Thymus (tissue), 11 donors: ENCODE results near the gene PAFAH1B2. TPM values are rescaled to one million over a fixed set of nuclear protein-coding genes. Genes with fewer than 3 reads are reported as not detected.
"Not testable (repeated sequence)": the region's sequence is repeated elsewhere in the genome, so short reads cannot be mapped to it uniquely, and the experiment has no call there.

Experiments used
- DNase-seq, 9 donors: peaks; one replicate each; pipeline ENCODE4 v3.0.0-alpha.2; 2013; ENCODE audit warnings: low spot score in 9 of 9, low read depth in 6 of 9, missing footprints in 1 of 9
- H3K27ac ChIP-seq, 2 donors: one replicate each; pipeline ENCODE4 v1.5.1; 2013; ENCODE audit warnings: control low read depth in 1 of 2, low read depth in 1 of 2, low read length in 1 of 2, mild to moderate bottlenecking in 1 of 2, moderate library complexity in 1 of 2
- H3K27me3 ChIP-seq, 2 donors: one replicate each; pipeline ENCODE4 v1.5.1; 2013; ENCODE audit warnings: low read length in 1 of 2; ENCODE audit not compliant: control insufficient read depth in 2 of 2, insufficient read depth in 1 of 2
- H3K36me3 ChIP-seq, 2 donors: one replicate each; pipeline ENCODE4 v1.5.1; 2013; ENCODE audit warnings: low read length in 1 of 2, mild to moderate bottlenecking in 1 of 2, moderate library complexity in 1 of 2; ENCODE audit not compliant: control insufficient read depth in 2 of 2, insufficient read depth in 2 of 2
- H3K4me1 ChIP-seq, 2 donors: one replicate each; pipeline ENCODE4 v1.5.1; 2013; ENCODE audit warnings: low read length in 2 of 2; ENCODE audit not compliant: control insufficient read depth in 2 of 2, insufficient read depth in 2 of 2
- H3K4me3 ChIP-seq, 2 donors: one replicate each; pipeline ENCODE4 v1.5.1; 2013; ENCODE audit warnings: low read length in 2 of 2, control low read depth in 1 of 2, mild to moderate bottlenecking in 1 of 2
- H3K9me3 ChIP-seq, 2 donors: one replicate each; pipeline ENCODE4 v1.5.1; 2013; ENCODE audit warnings: low read length in 1 of 2, mild to moderate bottlenecking in 1 of 2; ENCODE audit not compliant: control insufficient read depth in 2 of 2, insufficient read depth in 1 of 2
- WGBS: extraction: QIAGEN DNeasy Blood & Tissue Kit; methylation state at CpG from one replicate; pipeline ENCODE4 v1.1.7; 2013; 5-methylcytosine and 5-hydroxymethylcytosine counted together
- polyA plus RNA-seq: library from polyadenylated mRNA; stranded (reverse); fragments of 200-250 nt; gene quantifications from one replicate; pipeline ENCODE4 v1.2.3, GENCODE V29; 2013
- total RNA-seq: library from RNA; stranded (reverse); fragments of 120-200 nt; gene quantifications from one replicate; pipeline ENCODE4 v1.2.4, GENCODE V29; 2013
- donor health status: healthy.

The PAFAH1B2 gene
- total and polyA plus RNA-seq, 2 donors: 35.2 to 41.9 TPM

DNA sequence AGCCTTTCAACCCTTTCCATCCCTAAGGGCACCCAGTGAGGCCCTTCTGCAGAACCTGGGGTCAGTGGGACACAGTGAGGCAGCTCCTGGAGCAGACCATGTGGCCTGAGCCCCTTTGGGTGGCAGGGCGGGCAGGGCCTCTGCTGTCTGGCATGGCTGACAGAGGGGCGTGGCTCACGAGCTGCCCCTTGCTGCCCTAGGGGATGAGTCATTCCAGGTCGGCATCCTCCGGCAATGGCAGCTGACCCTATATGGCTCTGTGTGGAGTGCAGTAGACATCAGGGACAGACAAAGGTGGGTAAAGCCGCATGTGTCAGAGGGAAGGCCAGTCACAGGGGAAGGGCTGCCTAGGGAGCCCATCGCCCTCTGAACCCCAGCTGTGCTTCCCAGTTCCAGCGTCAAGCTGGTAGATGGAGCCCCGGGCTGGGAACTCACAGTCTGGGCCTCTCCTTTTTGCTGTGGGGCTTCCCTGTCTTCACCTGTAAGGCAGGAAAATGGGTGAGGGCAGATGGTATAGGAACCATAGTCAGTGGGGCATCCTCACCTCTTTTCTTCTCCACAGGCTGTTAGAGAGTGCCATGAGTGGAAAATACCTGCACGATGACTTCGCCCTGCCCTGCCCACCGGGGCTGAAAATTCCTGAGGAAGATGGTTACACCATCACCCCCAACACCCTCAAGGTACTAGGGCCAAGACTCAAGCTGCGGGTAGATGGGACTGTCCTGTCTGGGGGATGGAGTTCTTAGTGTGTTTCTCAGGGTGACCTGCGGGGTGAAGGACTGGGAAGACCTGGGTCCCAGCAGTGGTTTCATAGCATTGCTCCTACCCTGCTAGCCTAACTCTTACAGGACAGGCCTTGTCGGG lies 6.6 kb upstream of the PAFAH1B2 start:
- not testable (repeated sequence) for H3K4me1 ChIP-seq, DNase-seq, H3K36me3 ChIP-seq, H3K27me3 ChIP-seq, H3K4me3 ChIP-seq, H3K9me3 ChIP-seq, H3K27ac ChIP-seq
- 96% methylated on average over 3 of the region's 15 CpGs for WGBS

DNA sequence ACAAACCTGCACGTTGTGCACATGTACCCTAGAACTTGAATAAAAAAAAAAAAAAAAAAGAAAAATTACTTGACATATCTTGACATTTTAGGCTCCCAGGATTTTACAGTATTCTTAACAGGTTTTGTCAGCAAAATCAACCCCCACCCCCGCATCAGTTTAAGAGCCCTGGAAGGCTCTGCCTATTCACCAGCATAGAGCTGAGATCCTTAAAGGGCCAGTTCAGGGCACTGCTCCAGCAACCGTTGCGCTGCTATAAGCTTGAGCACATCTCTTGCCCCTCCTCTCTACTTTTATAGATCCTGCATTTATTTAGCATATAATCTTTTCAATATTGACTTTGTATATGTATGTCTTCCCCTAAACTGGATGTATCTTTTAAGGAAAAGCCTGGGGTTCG lies 697 bp upstream of the PAFAH1B2 start:
- 18% methylated on average over 5 of the region's 5 CpGs for WGBS
- peak in 5 of 9 donors; percentile 13 to 45 (median 15) for DNase-seq

DNA sequence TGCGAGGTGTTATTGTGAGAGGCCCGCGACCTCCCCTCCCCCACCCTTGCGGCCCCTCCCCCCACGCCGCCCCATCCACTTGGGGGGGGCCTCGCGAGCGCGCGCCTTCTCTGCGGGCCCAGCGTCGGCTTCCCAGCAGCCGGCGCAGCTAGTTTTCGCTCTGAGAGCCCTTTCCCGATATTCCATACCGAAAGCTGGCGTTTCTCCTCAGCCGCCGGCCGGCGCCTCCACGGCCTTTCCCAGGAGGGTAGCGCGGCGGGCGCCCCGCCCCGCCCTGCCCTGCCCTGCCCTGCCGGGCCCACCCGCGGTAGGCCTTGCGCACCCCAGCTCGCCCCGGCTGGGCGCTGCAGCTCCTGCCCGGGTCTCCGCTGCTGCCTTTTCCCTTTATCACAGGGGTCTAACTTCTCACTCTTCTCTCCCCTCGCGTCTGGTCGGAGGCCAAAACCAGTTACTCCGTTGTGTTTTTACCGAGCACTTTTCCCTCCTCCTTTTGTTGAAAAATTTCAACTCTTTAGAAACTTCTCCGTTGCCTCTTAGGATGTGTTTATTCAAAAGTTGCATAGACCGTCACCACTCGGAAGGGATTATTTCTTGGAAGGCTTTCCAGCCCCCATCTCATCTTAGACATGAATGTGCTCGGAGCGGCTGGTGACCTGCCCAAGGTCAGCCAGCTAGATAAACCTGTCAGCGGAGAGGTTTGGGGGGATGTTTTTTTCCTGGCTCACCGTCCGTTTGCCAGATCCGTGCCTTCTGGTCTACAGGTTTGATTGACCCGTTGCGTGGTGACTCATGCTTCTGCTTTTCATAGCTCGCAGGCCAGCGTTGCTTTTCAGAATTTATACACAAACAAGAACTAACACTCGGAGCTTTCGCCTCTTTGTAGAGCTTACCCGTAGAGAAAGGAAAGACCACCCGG lies 648 bp downstream of the PAFAH1B2 start:
- peak in 7 of 9 donors; percentile 0 to 39 (median 10) for DNase-seq
- Histone ChIP-seq H3K4me1 (peaks cover 9 to 24% of the 10 kb centered on the region in 2 donors), H3K27me3 (no peaks in the 10 kb centered on the region), H3K4me3 (peak overlapping the region; percentile 72 to 98), H3K27ac (peak overlapping the region; percentile 81 to 96), H3K36me3 (peaks cover 14 to 29% of the 10 kb centered on the region in 2 donors), H3K9me3 (no peaks in the 10 kb centered on the region)
- under 1% methylated on average over 62 of the region's 62 CpGs for WGBS

More for the DNA sequence above, 697 bp upstream of the PAFAH1B2 start:
- H3K36me3 ChIP-seq: peaks cover 8 to 23% of the 10 kb centered on the region in 2 donors
- H3K27ac ChIP-seq: peak overlapping the region in 1 of 2 donors; percentile 81
- H3K27me3 ChIP-seq: no peaks in the 10 kb centered on the region
- peak overlapping the region; percentile 72 to 98 for H3K4me3 ChIP-seq
- H3K4me1 ChIP-seq: peaks cover 9 to 23% of the 10 kb centered on the region in 2 donors
- H3K9me3 ChIP-seq: no peaks in the 10 kb centered on the region

DNA sequence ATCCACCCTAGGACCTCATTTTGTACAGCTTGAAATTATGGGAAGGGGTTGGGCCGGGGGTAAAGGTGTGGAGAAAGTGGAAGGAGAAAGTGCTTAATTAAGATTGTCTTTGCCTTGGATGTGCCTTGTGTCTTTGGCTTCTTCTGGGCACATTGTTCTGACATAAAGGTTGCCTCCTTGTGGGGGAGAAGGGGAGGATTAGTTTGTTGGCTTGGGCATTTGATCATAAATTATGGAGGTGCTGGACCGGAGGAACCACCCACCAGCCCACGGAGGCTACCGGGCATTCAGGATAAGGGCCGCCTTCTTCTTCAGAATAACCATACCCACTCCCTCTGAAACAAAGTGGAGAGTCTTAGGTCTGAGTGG lies 1.3 kb downstream of the PAFAH1B2 start:
- Histone ChIP-seq H3K27me3 (no peaks in the 10 kb centered on the region), H3K27ac (no peak overlapping the region), H3K36me3 (peaks cover 14 to 30% of the 10 kb centered on the region in 2 donors), H3K4me1 (peaks cover 9 to 25% of the 10 kb centered on the region in 2 donors), H3K9me3 (no peaks in the 10 kb centered on the region), H3K4me3 (peak overlapping the region; percentile 72 to 98)
- peak in 1 of 9 donors; percentile 2 for DNase-seq
- 7% methylated on average over 5 of the region's 5 CpGs for WGBS

DNA sequence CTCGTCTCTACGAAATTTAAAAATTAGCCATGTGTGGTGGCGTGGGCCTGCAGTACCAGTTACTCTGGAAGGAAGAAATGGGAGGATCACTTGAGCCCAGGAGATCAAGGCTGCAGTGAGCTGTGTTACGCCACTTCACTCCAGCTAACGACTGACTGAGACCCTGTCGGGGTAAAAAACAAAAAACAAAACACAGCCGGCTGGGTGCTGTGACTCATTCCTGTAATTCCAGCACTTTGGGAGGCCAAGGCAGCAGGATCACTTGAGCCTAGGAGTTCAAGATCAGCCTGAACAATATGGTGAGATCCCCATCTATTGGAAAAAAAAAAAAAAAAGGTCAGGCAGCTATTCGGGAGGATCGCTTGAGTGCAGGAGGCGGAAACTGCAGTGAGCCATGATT lies 2.4 kb downstream of the PAFAH1B2 start:
- Histone ChIP-seq H3K4me1 (peaks cover 9 to 25% of the 10 kb centered on the region in 2 donors), H3K36me3 (peaks cover 14 to 30% of the 10 kb centered on the region in 2 donors), H3K27me3 (no peaks in the 10 kb centered on the region), H3K9me3 (no peaks in the 10 kb centered on the region), H3K27ac (no peak overlapping the region), H3K4me3 (no peak overlapping the region)
- DNase-seq: no peak
- 95% methylated on average over 10 of the region's 10 CpGs for WGBS

DNA sequence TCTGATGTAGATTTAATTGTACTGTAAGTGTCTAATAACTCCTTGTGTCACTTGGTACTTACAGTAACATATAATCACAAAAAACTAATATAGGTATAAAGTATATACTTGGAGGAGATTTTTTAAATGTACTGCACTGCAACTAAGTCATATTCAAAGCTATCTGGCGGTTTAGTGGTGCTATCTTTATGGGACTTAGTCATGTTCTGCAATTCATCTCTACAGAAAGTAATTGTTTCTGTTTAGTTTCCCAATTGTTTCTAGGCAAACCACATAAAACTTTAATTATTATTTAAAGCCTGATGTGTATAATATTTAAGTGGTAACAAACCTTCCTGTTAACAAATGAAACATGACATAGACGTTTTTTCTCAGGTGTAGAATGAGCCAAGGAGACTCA lies 8.0 kb downstream of the PAFAH1B2 start:
- no peaks in the 10 kb centered on the region for H3K9me3 ChIP-seq
- 83% methylated on average over 2 of the region's 2 CpGs for WGBS
- H3K4me1 ChIP-seq: peaks cover 0 to 5% of the 10 kb centered on the region in 2 donors
- H3K4me3 ChIP-seq: no peak overlapping the region
- H3K36me3 ChIP-seq: peaks cover 27 to 44% of the 10 kb centered on the region in 2 donors
- H3K27ac ChIP-seq: no peak overlapping the region
- H3K27me3 ChIP-seq: no peaks in the 10 kb centered on the region
- no peak for DNase-seq

DNA sequence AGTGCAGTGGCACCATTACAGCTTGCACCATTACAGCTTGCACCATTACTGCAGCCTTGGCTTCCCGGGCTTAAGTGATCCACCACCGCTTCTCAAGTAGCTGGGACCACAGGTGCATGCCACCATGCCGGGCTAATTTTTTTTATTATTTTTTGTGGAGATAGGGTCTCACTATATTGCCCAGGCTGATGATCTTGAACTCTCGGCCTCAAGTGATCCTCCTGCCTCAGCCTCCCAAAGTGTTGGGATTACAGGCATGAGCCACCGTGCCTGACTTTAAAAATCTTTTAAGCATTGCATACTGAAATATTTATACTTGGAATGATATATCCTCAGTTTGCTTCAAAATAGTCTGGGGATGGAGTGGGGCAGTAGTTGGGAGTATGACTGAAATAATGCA lies 10.4 kb downstream of the PAFAH1B2 start:
- Histone ChIP-seq H3K36me3 (peaks cover 20 to 39% of the 10 kb centered on the region in 2 donors), H3K9me3 (no peaks in the 10 kb centered on the region), H3K4me3 (no peak overlapping the region), H3K27me3 (no peaks in the 10 kb centered on the region), H3K4me1 (peaks cover 0 to 2% of the 10 kb centered on the region in 2 donors), H3K27ac (no peak overlapping the region)
- DNase-seq: no peak
- WGBS: 97% methylated on average over 5 of the region's 5 CpGs

DNA sequence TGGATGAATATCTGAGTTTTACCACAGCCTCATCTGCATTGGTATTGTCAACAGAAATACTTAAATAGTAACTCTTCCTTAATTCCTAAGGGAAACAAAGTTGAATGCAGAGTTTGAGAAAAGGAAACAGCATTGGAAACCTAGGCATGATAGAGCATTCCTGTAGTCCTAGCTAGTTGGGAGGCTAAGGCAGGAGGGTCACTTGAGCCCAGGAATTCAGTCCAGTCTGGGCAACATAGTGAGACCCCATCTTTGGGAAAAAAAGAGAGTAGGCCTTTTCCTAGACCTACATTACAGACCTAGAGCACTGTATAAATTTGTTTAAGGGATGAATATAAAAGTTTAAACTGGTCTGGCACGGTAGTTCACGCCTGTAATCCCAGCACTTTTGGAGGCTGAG lies 13.4 kb downstream of the PAFAH1B2 start:
- no peaks in the 10 kb centered on the region for H3K9me3 ChIP-seq
- 99% methylated on average over 2 of the region's 2 CpGs for WGBS
- H3K4me1 ChIP-seq: no peaks in the 10 kb centered on the region
- H3K36me3 ChIP-seq: peaks cover 35 to 57% of the 10 kb centered on the region in 2 donors
- no peaks in the 10 kb centered on the region for H3K27me3 ChIP-seq
- H3K27ac ChIP-seq: no peak overlapping the region
- no peak for DNase-seq
- H3K4me3 ChIP-seq: no peak overlapping the region

DNA sequence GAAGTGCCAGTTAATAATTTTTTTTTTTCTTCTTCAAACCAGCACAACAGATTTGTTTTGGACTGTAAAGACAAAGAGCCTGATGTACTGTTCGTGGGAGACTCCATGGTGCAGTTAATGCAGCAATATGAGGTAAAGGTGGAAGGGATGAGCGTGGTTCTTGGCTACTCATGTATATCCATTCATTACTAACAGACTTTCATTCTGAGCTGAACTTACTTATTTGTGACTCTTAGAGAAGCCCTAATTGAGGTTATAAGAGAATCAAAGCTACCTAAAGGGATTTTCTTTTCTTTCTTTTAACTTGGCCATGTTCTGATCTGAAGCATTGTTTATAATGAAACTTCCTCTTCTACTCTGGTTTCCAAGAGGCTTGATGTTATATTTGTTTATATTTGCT lies 15.8 kb downstream of the PAFAH1B2 start:
- WGBS: 98% methylated on average over 2 of the region's 2 CpGs
- no peak overlapping the region for H3K4me3 ChIP-seq
- DNase-seq: no peak
- no peaks in the 10 kb centered on the region for H3K9me3 ChIP-seq
- H3K27me3 ChIP-seq: no peaks in the 10 kb centered on the region
- H3K4me1 ChIP-seq: no peaks in the 10 kb centered on the region
- H3K27ac ChIP-seq: no peak overlapping the region
- peaks cover 43 to 65% of the 10 kb centered on the region in 2 donors for H3K36me3 ChIP-seq
